ENCODE measurements around the gene TMEM33.
"Not testable (repeated sequence)": the region's sequence is repeated elsewhere in the genome, so short reads cannot be mapped to it uniquely, and the experiment has no call there.

The TMEM33 gene

GRCh38 chr4:41934901-41935651, at the start of gene TMEM33:
Gene TMEM33, plus strand, starts transcription at chr4:41935429. Its CDS starts 56 bp downstream, at chr4:41935485.
- peak; percentile 53 to 58 for DNase-seq (ENCODE audit: low read depth in 2 of 2)

GRCh38 chr4:41885456-41885855, 49.8 kb upstream of the TMEM33 start:
- DNase-seq (ENCODE audit: low read depth in 2 of 2): no peak

- DNase-seq (ENCODE audit: low read depth in 2 of 2): no peak
Observed at GRCh38 chr4:41887277-41887676, 48.0 kb upstream of the TMEM33 start.

GRCh38 chr4:41887821-41888686, 47.2 kb upstream of the TMEM33 start:
- DNase-seq (ENCODE audit: low read depth in 2 of 2): peak; percentile 3 to 4

- no peak for DNase-seq (ENCODE audit: low read depth in 2 of 2)
Observed at GRCh38 chr4:41888687-41889074, 46.5 kb upstream of the TMEM33 start.

GRCh38 chr4:41889317-41889716, 45.9 kb upstream of the TMEM33 start:
- DNase-seq (ENCODE audit: low read depth in 2 of 2): no peak

- DNase-seq (ENCODE audit: low read depth in 2 of 2): no peak
Observed at GRCh38 chr4:41890085-41890484, 45.1 kb upstream of the TMEM33 start.

- DNase-seq (ENCODE audit: low read depth in 2 of 2): no peak
Observed at GRCh38 chr4:41896648-41897047, 38.6 kb upstream of the TMEM33 start.

- no peak for DNase-seq (ENCODE audit: low read depth in 2 of 2)
Observed at GRCh38 chr4:41897698-41898097, 37.5 kb upstream of the TMEM33 start.

GRCh38 chr4:41909136-41909535, 26.1 kb upstream of the TMEM33 start:
- not testable (repeated sequence) for DNase-seq (ENCODE audit: low read depth in 2 of 2)

GRCh38 chr4:41912546-41912945, 22.7 kb upstream of the TMEM33 start:
- no peak for DNase-seq (ENCODE audit: low read depth in 2 of 2)

GRCh38 chr4:41913509-41913908, 21.7 kb upstream of the TMEM33 start:
- DNase-seq (ENCODE audit: low read depth in 2 of 2): no peak

- no peak for DNase-seq (ENCODE audit: low read depth in 2 of 2)
Observed at GRCh38 chr4:41918278-41918677, 17.0 kb upstream of the TMEM33 start.

- DNase-seq (ENCODE audit: low read depth in 2 of 2): not testable (repeated sequence)
Observed at GRCh38 chr4:41920416-41920815, 14.8 kb upstream of the TMEM33 start.

- DNase-seq (ENCODE audit: low read depth in 2 of 2): no peak
Observed at GRCh38 chr4:41921476-41921875, 13.8 kb upstream of the TMEM33 start.

GRCh38 chr4:41927796-41928499, 7.3 kb upstream of the TMEM33 start:
- DNase-seq (ENCODE audit: low read depth in 2 of 2): no peak

- no peak for DNase-seq (ENCODE audit: low read depth in 2 of 2)
Observed at GRCh38 chr4:41930139-41930831, 4.9 kb upstream of the TMEM33 start.

- no peak for DNase-seq (ENCODE audit: low read depth in 2 of 2)
Observed at GRCh38 chr4:41932988-41933387, 2.2 kb upstream of the TMEM33 start.

- no peak for DNase-seq (ENCODE audit: low read depth in 2 of 2)
Observed at GRCh38 chr4:41933997-41934503, 1.2 kb upstream of the TMEM33 start.

- no peak for DNase-seq (ENCODE audit: low read depth in 2 of 2)
Observed at GRCh38 chr4:41934514-41934900, 722 bp upstream of the TMEM33 start.

GRCh38 chr4:41935652-41936021, 408 bp downstream of the TMEM33 start:
- no peak for DNase-seq (ENCODE audit: low read depth in 2 of 2)

All from fibroblast of skin of left biceps (primary cell).